ENCODE data around the gene SSTR3.

GRCh38 chr22:37253126-37253660 lies 40.9 kb upstream of the SSTR3 start:
- TF ChIP-seq FOXK2 (IDR thresholded peaks at IDR 0.05) (no peak), SP1 (IDR thresholded peaks at IDR 0.05) (no peak), SUZ12 (IDR thresholded peaks at IDR 0.05) (no peak), FOXM1 (IDR thresholded peaks at IDR 0.05; ENCODE audit: borderline replicate concordance) (no peak), BHLHE40 (IDR thresholded peaks at IDR 0.05; ENCODE audit: borderline replicate concordance) (no peak), NFRKB (IDR thresholded peaks at IDR 0.05) (no peak), HDGF (IDR thresholded peaks at IDR 0.05; ENCODE audit: borderline replicate concordance) (no peak), ZNF384 (IDR thresholded peaks at IDR 0.05) (no peak), FOXA1 (IDR thresholded peaks at IDR 0.05) (no peak)
- TF ChIP-seq, protein P1, sequence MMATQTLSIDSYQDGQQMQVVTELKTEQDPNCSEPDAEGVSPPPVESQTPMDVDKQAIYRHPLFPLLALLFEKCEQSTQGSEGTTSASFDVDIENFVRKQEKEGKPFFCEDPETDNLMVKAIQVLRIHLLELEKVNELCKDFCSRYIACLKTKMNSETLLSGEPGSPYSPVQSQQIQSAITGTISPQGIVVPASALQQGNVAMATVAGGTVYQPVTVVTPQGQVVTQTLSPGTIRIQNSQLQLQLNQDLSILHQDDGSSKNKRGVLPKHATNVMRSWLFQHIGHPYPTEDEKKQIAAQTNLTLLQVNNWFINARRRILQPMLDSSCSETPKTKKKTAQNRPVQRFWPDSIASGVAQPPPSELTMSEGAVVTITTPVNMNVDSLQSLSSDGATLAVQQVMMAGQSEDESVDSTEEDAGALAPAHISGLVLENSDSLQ (IDR thresholded peaks at IDR 0.05) = no peak
